ENCODE measurements around the gene CLDN4.

DNA sequence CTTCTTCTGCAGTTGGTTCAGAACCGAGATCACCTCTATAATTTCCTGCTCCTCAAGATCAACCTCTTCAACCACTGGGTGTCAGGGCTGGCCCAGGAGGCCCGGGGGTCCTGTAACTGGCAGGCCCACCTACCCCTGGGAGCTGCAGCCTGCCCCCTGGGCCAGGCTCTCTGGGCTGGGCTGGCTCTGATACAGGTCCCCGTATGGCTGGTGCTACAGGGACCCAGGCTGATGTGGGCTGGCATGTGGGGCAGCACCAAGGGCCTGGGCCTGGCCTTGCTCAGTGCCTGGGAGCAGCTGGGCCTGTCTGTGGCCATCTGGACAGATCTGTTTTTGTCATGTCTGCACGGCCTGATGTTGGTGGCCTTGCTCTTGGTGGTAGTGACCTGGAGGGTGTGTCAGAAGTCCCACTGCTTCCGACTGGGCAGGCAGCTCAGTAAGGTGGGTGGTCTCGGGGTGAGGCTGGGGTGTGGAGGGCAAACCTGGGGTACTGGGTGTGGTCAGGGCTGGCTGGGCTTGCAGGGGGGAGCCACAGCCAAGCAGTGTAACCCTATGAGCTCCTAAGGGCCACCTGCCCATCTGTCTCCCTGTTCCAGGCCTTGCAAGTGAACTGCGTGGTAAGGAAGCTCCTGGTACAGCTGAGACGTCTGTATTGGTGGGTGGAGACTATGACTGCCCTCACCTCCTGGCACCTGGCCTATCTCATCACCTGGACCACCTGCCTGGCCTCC, 34.4 kb downstream of the CLDN4 start:
- TF ChIP-seq POLR2A (IDR thresholded peaks at IDR 0.05; ENCODE audit: low read depth, low read length) = no peak
- TF ChIP-seq POLR2AphosphoS5 (IDR thresholded peaks at IDR 0.05; ENCODE audit: low read depth, low read length) = no peak
